HepG2 (cell line): ENCODE measurements around the gene SYDE1. TPM values are rescaled to one million over a fixed set of nuclear protein-coding genes. Genes with fewer than 3 reads are reported as not detected.

Experiments used
- ARID5B ChIP-seq: IDR thresholded peaks from 2 replicates; pipeline ENCODE4 v1.4.0; 2020; ENCODE audit warnings: mild to moderate bottlenecking, missing genetic modification reagents
- CEBPB ChIP-seq: IDR thresholded peaks from 2 replicates; pipeline ENCODE4 v1.6.1; 2011; ENCODE audit warnings: low read depth, low read length, improper control_type of control experiment, borderline replicate concordance
- FOXK2 ChIP-seq: fragments of 450-650 bp; IDR thresholded peaks from 2 replicates; pipeline ENCODE4 v1.6.1; 2016
- FOXP4 ChIP-seq: sonication (generic); formaldehyde crosslinking; IDR thresholded peaks from 2 replicates; pipeline ENCODE4 v1.4.0; 2020; ENCODE audit warnings: missing genetic modification reagents
- HMG20A ChIP-seq: IDR thresholded peaks from 2 replicates; pipeline ENCODE4 v1.6.1; 2016; ENCODE audit warnings: borderline replicate concordance
- KDM2A ChIP-seq: sonication (generic); formaldehyde crosslinking; IDR thresholded peaks from 2 replicates; pipeline ENCODE4 v1.4.0; 2020; ENCODE audit warnings: low read depth, missing genetic modification reagents, borderline replicate concordance
- KLF16 ChIP-seq, 2 experiments: sonication (generic) in 1 of 2; formaldehyde crosslinking in 1 of 2; IDR thresholded peaks; 2 replicates each; pipeline versions ENCODE4 v1.6.1 to v1.8.0; 2016 to 2023; ENCODE audit warnings: missing genetic modification reagents in 2 of 2, missing compliant biosample characterization in 1 of 2
- SAP130 ChIP-seq: IDR thresholded peaks from 2 replicates; pipeline ENCODE4 v1.6.1; 2016; ENCODE audit warnings: low read depth
- TEAD3 ChIP-seq: optimal IDR thresholded peaks from 2 replicates; pipeline ENCODE3; 2016; ENCODE audit warnings: borderline replicate concordance
- ZNF574 ChIP-seq: sonication (generic); formaldehyde crosslinking; IDR thresholded peaks from 2 replicates; pipeline ENCODE4 v1.4.0; 2020; ENCODE audit warnings: missing genetic modification reagents
- ZNF644 ChIP-seq: IDR thresholded peaks from 2 replicates; pipeline ENCODE4 v1.6.1; 2016; ENCODE audit warnings: low read depth
- polyA plus RNA-seq, 8 experiments: library from polyadenylated mRNA; depleted of rRNA in 3 of 8; stranded (reverse) in 7 of 8; unstranded in 1 of 8; fragments of >200 nt; fragmentation: Illumina TruSeq in 4 of 8; extraction: Trizol in 4 of 8; gene quantifications; 2 replicates each; pipeline versions ENCODE4 v1.2.1 to v1.2.3, GENCODE V29; 2011 to 2016; ENCODE audit warnings: low read depth in 4 of 8, missing spikeins in 1 of 8, mixed read lengths in 1 of 8; ENCODE audit not compliant: insufficient read depth in 1 of 8
- total RNA-seq, 5 experiments: library from RNA; depleted of rRNA; stranded (reverse); fragments of >200 nt; fragmentation: Illumina TruSeq; extraction: Trizol; gene quantifications; 2 replicates each; pipeline ENCODE4 v1.2.3, GENCODE V29; 2016; ENCODE audit warnings: low read depth in 1 of 5

Gene SYDE1
- total and polyA plus RNA-seq, 2 of the 13 experiments (the other 11 are each of a cell fraction or from before 2014, with no cell fraction given), result 4.3 to 13.6 TPM

- TF ChIP-seq ARID5B, result peak; percentile 68
- peak; percentile 62 for TF ChIP-seq TEAD3 (CRISPR knock-in tag)
- TF ChIP-seq HMG20A, result peak; percentile 56
- TF ChIP-seq CEBPB, result peak; percentile 85
- TF ChIP-seq FOXK2, result 0 out of 2 replicates have a peak, but pooled peaks have one; percentile 28
- TF ChIP-seq SAP130 (CRISPR knock-in tag), result peak; percentile 48
- TF ChIP-seq ZNF574 (CRISPR knock-in tag), result peak; percentile 24; the same call in 1 of the 2 replicates
- 0 out of 2 replicates have a peak, but pooled peaks have one; percentile 31 for TF ChIP-seq KDM2A (CRISPR knock-in tag)
- 0 out of 2 replicates have a peak, but pooled peaks have one; percentile 40 for TF ChIP-seq FOXP4 (CRISPR knock-in tag)
- TF ChIP-seq ZNF644 (CRISPR knock-in tag), result peak; percentile 77
- peak in 1 of 2 experiments; percentile 52; a peak in 1 of 4 replicates for TF ChIP-seq KLF16 (CRISPR knock-in tag; IDR thresholded peaks at IDR 0.05)
Observed at GRCh38 chr19:15097980-15098379, 9.2 kb upstream of the SYDE1 start (continued).
